C4-2B (cell line): Measurements from ENCODE around the gene CRTC3.

Experiments
- H3K27ac ChIP-seq: fragments of 450-650 bp; 2 replicates; pipeline ENCODE4 v1.5.1; 2017
- ZFX ChIP-seq: fragments of 450-650 bp; IDR thresholded peaks from 2 replicates; pipeline ENCODE4 v1.6.1; 2017
- TF ChIP-seq, protein P1 (sequence below): fragments of 450-650 bp; conservative IDR thresholded peaks from 2 replicates; pipeline ENCODE4 v1.5.1; 2017; ENCODE audit warnings: mild to moderate bottlenecking

CRTC3 gene

DNA sequence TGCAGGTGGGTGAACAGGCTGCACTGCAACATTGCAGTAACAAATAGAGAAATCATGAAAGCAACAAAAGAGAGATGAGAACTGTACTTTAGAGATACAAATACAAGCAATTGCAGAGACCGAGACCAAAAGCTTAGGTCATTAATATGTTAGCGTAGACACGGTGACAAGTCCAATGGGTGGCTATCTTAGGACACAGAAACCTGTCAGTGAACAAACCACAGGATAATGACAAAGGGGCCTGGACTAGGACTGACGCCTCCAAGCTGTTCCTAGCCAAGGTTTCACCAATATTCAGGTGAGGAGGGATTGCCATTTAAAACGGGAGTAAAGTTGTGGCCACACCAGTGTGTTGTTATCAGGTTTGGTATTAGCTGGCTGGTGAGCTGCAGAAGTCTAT, 145.7 kb downstream of the CRTC3 start:
- H3K27ac ChIP-seq = no peak overlapping the region
- no peak for TF ChIP-seq ZFX
- TF ChIP-seq, protein P1, sequence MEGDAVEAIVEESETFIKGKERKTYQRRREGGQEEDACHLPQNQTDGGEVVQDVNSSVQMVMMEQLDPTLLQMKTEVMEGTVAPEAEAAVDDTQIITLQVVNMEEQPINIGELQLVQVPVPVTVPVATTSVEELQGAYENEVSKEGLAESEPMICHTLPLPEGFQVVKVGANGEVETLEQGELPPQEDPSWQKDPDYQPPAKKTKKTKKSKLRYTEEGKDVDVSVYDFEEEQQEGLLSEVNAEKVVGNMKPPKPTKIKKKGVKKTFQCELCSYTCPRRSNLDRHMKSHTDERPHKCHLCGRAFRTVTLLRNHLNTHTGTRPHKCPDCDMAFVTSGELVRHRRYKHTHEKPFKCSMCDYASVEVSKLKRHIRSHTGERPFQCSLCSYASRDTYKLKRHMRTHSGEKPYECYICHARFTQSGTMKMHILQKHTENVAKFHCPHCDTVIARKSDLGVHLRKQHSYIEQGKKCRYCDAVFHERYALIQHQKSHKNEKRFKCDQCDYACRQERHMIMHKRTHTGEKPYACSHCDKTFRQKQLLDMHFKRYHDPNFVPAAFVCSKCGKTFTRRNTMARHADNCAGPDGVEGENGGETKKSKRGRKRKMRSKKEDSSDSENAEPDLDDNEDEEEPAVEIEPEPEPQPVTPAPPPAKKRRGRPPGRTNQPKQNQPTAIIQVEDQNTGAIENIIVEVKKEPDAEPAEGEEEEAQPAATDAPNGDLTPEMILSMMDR = no peak

- TF ChIP-seq, protein P1 = no peak
- TF ChIP-seq ZFX = no peak
Measured at GRCh38 chr15:90677807-90678790, 148.4 kb downstream of the CRTC3 start.

DNA sequence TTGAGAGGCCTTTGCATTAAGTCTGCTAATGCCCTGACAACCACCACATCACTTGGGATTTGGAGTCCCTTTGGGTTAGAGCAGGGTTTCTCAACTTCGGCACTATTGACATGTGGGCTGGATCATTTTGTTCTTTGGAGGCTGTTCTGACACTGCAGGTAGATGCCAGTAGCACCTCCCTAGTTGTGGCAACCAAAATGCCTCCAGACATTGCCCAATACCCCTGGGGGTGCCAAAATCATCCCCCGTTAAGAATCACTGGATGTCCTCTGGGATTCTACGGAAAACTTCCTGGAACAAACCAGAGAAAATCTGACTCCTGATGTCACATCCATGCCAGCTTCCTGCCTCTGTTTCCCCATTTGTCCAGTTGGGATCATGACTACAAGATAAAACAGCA, 150.2 kb downstream of the CRTC3 start:
- H3K27ac ChIP-seq = no peak overlapping the region
- TF ChIP-seq, protein P1 = no peak
- no peak for TF ChIP-seq ZFX

More at GRCh38 chr15:90677807-90678790, 148.4 kb downstream of the CRTC3 start:
- H3K27ac ChIP-seq = no peak overlapping the region

DNA sequence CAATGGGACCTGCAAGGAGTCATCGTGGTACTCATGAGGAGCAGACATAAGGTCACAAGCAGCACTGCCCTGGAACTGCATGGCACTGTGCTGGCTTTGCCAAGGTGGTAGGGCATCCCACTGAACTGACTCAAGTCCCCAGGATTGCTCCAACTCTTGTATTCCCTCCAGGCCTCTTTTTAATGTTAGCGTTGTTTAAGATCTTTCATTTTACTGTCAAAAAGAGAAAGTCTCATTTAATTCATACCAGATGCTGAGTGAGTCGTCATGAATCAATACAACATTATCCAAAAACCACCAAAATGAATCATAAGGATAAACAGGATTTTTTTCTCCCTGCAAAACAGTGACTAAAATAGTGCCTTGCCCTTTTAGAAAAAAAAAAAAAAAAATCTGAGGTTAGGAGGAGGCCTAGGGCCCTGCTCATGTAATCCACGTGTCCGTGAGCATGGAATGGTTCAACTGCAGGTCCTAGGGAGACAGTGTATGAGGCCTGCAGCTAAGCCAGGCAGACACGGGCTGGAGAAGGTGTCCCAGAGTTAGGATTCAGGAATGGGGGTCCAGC, 150.7 kb downstream of the CRTC3 start:
- H3K27ac ChIP-seq = no peak overlapping the region
- TF ChIP-seq, protein P1 = no peak
- no peak for TF ChIP-seq ZFX

- no peak for TF ChIP-seq ZFX
- TF ChIP-seq, protein P1 = no peak
- H3K27ac ChIP-seq = no peak overlapping the region
Measured at GRCh38 chr15:90681056-90681455, 151.3 kb downstream of the CRTC3 start.

DNA sequence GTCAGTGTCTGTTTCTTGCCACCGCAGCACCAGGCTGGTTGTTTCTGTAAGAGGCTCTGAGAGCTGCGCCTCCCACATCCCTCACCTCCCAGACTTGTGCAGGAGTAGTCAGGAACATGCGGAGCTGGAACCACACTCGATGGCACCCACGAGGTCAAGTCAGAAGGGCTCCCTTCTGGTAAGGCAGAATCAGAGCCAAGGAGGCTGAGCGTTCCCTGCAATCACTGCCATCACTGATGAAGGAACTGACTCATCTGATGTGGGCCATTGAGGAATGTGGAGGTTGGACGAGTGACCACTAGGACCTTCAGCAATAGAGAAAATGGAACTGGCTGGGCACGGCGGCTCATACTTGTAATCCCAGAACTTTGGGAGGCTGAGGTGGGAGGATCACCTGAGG, 151.8 kb downstream of the CRTC3 start:
- H3K27ac ChIP-seq = no peak overlapping the region
- TF ChIP-seq, protein P1 = no peak
- no peak for TF ChIP-seq ZFX

DNA sequence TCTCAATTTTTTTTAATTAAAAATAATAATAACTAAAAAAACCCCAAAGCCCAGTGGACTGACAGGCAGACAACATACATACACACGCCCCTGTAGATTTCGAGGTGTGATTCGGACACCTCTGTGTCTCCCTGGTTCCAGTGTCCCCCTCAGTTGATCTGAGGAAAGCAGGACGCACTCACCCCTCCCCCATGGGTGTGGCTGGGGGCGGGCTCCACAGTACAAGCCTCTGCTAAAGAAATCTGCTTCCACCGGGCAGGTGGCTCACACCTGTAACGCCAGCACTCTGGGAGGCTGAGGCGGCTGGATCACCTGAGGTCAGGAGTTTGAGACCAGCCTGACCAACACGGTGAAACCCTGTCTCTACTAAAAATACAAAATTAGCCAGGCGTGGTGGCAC, 153.6 kb downstream of the CRTC3 start:
- TF ChIP-seq, protein P1 = no peak
- TF ChIP-seq ZFX = no peak

More for the DNA sequence above, 153.6 kb downstream of the CRTC3 start:
- no peak overlapping the region for H3K27ac ChIP-seq
